IPS DF 6.9 (cell line): Measurements from ENCODE around the gene ATF4.

Source experiments
- DNase-seq: peaks from one replicate; pipeline ENCODE4 v3.0.0-alpha.2; 2013; ENCODE audit warnings: low read depth, low spot score
- H3K27ac ChIP-seq: one replicate; pipeline ENCODE4 v1.5.1; 2013; ENCODE audit warnings: low read length, control low read depth
- H3K27me3 ChIP-seq: 2 replicates; pipeline ENCODE4 v1.6.1; 2013; ENCODE audit warnings: mild to moderate bottlenecking, low read length; ENCODE audit not compliant: control insufficient read depth, insufficient read depth
- H3K36me3 ChIP-seq: 2 replicates; pipeline ENCODE4 v1.6.1; 2013; ENCODE audit warnings: low read length; ENCODE audit not compliant: control insufficient read depth, insufficient read depth
- H3K4me1 ChIP-seq: 2 replicates; pipeline ENCODE4 v1.6.1; 2013; ENCODE audit warnings: low read length; ENCODE audit not compliant: control insufficient read depth, insufficient read depth
- H3K4me3 ChIP-seq: 2 replicates; pipeline ENCODE4 v1.5.1; 2013; ENCODE audit warnings: mild to moderate bottlenecking, low read length
- H3K9me3 ChIP-seq: 2 replicates; pipeline ENCODE4 v1.6.1; 2013; ENCODE audit warnings: low read length, inconsistent platforms; ENCODE audit not compliant: control insufficient read depth, insufficient read depth
- WGBS: extraction: QIAGEN DNeasy Blood & Tissue Kit; methylation state at CpG from one replicate; pipeline ENCODE4 v1.1.7; 2013; ENCODE audit warnings: mixed read lengths, missing lambda C conversion rate; ENCODE audit not compliant: insufficient read length, insufficient coverage; 5-methylcytosine and 5-hydroxymethylcytosine counted together

ATF4 gene

GRCh38 chr22:39529487-39529851 lies 9.1 kb downstream of the ATF4 start:
- Histone ChIP-seq H3K9me3 (no peaks in the 10 kb centered on the region), H3K4me3 (no peak overlapping the region), H3K27ac (no peak overlapping the region), H3K27me3 (no peaks in the 10 kb centered on the region), H3K4me1 (peaks cover 3% of the 10 kb centered on the region; the same call in 1 of the 2 replicates), H3K36me3 (peaks cover 10% of the 10 kb centered on the region)
- no CpG with 5 or more reads among the region's 17 CpGs for WGBS
- no peak for DNase-seq

DNA sequence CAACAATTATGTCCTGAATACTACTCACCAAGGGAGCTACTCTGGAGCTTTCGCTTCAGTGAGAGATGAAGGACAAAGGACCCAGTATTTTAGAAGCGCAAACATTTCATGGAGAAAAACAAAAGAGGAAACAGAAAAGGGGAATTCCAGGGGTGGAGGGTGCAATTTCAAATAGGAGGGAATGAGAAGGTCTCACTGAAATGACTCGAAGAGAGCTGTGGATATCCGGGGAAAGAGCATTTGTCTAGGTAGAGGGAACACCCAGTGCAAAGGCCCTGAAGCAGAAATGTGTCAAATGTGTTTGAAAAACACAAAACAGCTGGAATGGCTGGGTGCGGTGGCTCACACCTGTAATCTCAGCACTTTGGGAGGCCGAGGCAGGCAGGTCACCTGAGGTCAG lies 9.8 kb downstream of the ATF4 start:
- Histone ChIP-seq H3K36me3 (peaks cover 9% of the 10 kb centered on the region), H3K4me1 (peaks cover 5% of the 10 kb centered on the region)
- no peak for DNase-seq

DNA sequence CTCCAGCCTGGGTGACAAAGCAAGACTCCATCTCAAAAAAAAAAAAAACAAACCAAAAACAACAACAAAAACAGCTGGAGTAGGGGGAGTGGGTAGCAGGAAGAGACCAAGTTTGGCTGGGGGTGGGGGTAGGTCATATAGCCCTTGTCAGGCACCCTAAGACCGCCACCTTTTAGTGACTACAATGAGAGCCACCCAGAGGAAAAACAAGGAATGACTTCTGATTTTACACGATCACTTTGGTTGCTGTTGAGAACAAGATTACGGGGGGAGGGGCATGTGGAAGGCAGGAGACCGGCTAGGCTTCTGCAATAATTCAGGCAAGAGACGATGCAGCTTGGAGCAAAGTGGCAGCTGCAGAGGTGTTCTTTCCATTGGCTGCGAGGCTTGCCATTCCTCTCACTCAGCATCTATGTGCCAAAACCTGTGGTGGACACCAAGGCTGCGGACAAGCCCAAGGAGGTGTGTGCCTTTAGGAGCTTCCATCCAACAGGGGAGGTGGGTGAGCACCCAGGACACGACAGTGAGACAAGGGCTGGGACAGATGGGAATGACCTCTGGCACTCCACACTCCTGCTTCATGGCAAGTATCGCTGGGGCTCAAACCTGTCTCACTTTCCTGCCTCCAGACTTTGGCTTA lies 10.4 kb downstream of the ATF4 start:
- WGBS = no CpG with 5 or more reads among the region's 9 CpGs
- Histone ChIP-seq H3K27ac (no peak overlapping the region), H3K9me3 (no peaks in the 10 kb centered on the region), H3K4me3 (no peak overlapping the region), H3K36me3 (peaks cover 9% of the 10 kb centered on the region), H3K27me3 (no peaks in the 10 kb centered on the region), H3K4me1 (peaks cover 10% of the 10 kb centered on the region)
- no peak for DNase-seq

More for the DNA sequence above, 9.8 kb downstream of the ATF4 start:
- Histone ChIP-seq H3K4me3 (no peak overlapping the region), H3K27ac (no peak overlapping the region), H3K9me3 (no peaks in the 10 kb centered on the region), H3K27me3 (no peaks in the 10 kb centered on the region)
- no CpG with 5 or more reads among the region's 6 CpGs for WGBS

GRCh38 chr22:39532215-39533073 lies 12.1 kb downstream of the ATF4 start, which contains the start of gene RPS19BP1:
RPS19BP1 (minus strand) TSS chr22:39532748; CDS start chr22:39532738, 10 bp downstream.
- no peaks in the 10 kb centered on the region for H3K9me3 ChIP-seq
- WGBS = no CpG with 5 or more reads among the region's 67 CpGs
- H3K4me1 ChIP-seq = peaks cover 12% of the 10 kb centered on the region
- H3K27ac ChIP-seq = no peak within 1 kb of the TSS
- DNase-seq = peak; percentile 100
- H3K27me3 ChIP-seq = no peaks in the 10 kb centered on the region
- H3K4me3 ChIP-seq = peak within 1 kb of the TSS; percentile 90
- peaks cover 9% of the 10 kb centered on the region for H3K36me3 ChIP-seq

DNA sequence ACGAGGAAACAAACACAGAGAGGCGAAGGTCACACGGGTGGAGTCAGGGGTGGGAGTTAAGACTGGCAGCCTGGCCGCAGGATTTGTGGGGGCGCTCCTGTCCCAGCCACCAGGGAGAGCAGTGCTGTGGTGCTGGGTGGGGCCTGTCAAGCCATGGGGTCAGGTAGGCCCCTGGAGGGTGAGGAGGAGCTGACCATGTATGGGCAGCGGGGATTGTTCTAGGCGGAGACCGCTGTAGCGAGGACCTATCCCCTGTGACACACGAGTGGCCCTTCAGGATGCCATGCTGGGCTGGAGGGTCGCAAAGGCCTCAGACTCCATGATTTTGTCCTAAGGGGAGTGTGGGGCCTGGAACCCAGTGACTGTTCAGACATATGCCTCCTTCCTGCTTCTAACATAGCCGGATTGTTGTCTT lies 13.7 kb downstream of the ATF4 start:
- no CpG with 5 or more reads among the region's 12 CpGs for WGBS
- no peak for DNase-seq
- Histone ChIP-seq H3K27me3 (no peaks in the 10 kb centered on the region), H3K4me3 (no peak overlapping the region), H3K4me1 (peaks cover 9% of the 10 kb centered on the region), H3K27ac (no peak overlapping the region), H3K36me3 (0 out of 2 replicates have a peak, but pooled peaks cover 2% of the 10 kb centered on the region), H3K9me3 (no peaks in the 10 kb centered on the region)

- no peak for DNase-seq
- H3K4me1 ChIP-seq = peaks cover 9% of the 10 kb centered on the region
These were observed 14.4 kb downstream of the ATF4 start for GRCh38 chr22:39534591-39535356.

GRCh38 chr22:39535357-39535725 lies 15.0 kb downstream of the ATF4 start:
- H3K36me3 ChIP-seq = no peaks in the 10 kb centered on the region
- WGBS = no CpG with 5 or more reads among the region's 13 CpGs
- H3K4me3 ChIP-seq = no peak overlapping the region
- no peak for DNase-seq
- no peaks in the 10 kb centered on the region for H3K27me3 ChIP-seq
- peaks cover 9% of the 10 kb centered on the region for H3K4me1 ChIP-seq
- no peak overlapping the region for H3K27ac ChIP-seq
- no peaks in the 10 kb centered on the region for H3K9me3 ChIP-seq

More at GRCh38 chr22:39534591-39535356, 14.4 kb downstream of the ATF4 start:
- Histone ChIP-seq H3K36me3 (0 out of 2 replicates have a peak, but pooled peaks cover under 1% of the 10 kb centered on the region), H3K9me3 (no peaks in the 10 kb centered on the region), H3K27ac (no peak overlapping the region), H3K4me3 (no peak overlapping the region), H3K27me3 (no peaks in the 10 kb centered on the region)
- WGBS = no CpG with 5 or more reads among the region's 41 CpGs

DNA sequence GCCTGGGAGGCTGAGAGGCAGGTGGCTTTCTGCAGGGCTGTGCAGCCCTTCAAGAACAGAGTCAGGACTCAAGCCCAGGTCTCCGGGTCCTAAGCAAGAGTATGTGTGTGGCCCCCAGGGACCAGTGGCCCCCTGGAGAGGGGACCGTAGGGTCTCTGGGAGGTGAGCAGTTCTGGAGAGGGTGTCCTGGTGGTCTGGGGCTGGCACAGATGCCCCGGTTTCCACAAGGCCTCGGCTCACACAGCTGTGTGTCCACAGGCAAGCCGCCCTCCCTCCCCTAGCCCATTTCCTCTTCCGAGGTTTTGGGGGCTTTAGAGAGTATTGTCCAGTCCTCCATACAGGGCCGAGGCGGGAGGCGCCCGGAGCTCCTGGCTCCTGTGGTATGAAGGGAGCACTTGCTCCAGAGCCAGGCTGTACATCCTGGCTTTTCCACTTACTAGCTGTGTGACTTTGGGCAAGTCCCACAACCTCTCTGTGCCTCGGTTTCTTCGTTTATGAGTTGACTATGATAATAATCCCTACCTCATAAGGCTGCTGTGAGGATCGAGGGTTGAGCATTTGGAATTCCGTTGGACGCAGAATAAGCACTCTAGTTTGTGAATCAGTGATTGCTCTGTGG lies 15.6 kb downstream of the ATF4 start:
- no CpG with 5 or more reads among the region's 15 CpGs for WGBS
- Histone ChIP-seq H3K4me3 (no peak overlapping the region), H3K9me3 (no peaks in the 10 kb centered on the region), H3K27ac (no peak overlapping the region), H3K27me3 (no peaks in the 10 kb centered on the region), H3K4me1 (peaks cover 9% of the 10 kb centered on the region), H3K36me3 (no peaks in the 10 kb centered on the region)
- DNase-seq = no peak

- Histone ChIP-seq H3K27me3 (no peaks in the 10 kb centered on the region), H3K9me3 (no peaks in the 10 kb centered on the region), H3K4me3 (no peak overlapping the region), H3K4me1 (peaks cover 9% of the 10 kb centered on the region), H3K27ac (no peak overlapping the region), H3K36me3 (no peaks in the 10 kb centered on the region)
- WGBS = no CpG with 5 or more reads among the region's 8 CpGs
- no peak for DNase-seq
These were observed 16.3 kb downstream of the ATF4 start for GRCh38 chr22:39536711-39537110.

GRCh38 chr22:39537975-39538374 lies 17.6 kb downstream of the ATF4 start:
- no CpG with 5 or more reads among the region's 2 CpGs for WGBS
- H3K36me3 ChIP-seq = no peaks in the 10 kb centered on the region
- H3K4me3 ChIP-seq = no peak overlapping the region
- no peak overlapping the region for H3K27ac ChIP-seq
- H3K27me3 ChIP-seq = no peaks in the 10 kb centered on the region
- no peak for DNase-seq
- H3K9me3 ChIP-seq = no peaks in the 10 kb centered on the region
- peaks cover 9% of the 10 kb centered on the region for H3K4me1 ChIP-seq
